Endothelial cell of umbilical vein (primary cell): ENCODE measurements around the gene DGLUCY. TPM values are rescaled to one million over a fixed set of nuclear protein-coding genes. Genes with fewer than 3 reads are reported as not detected.

Source experiments
- BruUV-seq: library from RNA; stranded (reverse); fragments of 400-500 nt; replicated peaks from 2 replicates; lab custom pipeline; 2021; lab: Mats Ljungman, UMichigan
- CTCF ChIA-PET: fragments of 300-600, 350-600 bp; sonication (Branson Sonifier 250); formaldehyde crosslinking; loops from one replicate; lab custom pipeline; 2021; ENCODE audit warnings: antibody characterized with exemption, inconsistent platforms; lab: Charles Lee
- POLR2A ChIA-PET: fragments of 300-600, 350-600 bp; sonication (Branson Sonifier 250); formaldehyde crosslinking; loops from one replicate; lab custom pipeline; 2021; ENCODE audit warnings: antibody characterized with exemption, inconsistent platforms; lab: Charles Lee
- DNase-seq: peaks from one replicate; pipeline ENCODE4 v3.0.0-alpha.2; 2011; ENCODE audit warnings: low read depth, low spot score
- FAIRE-seq: peaks from 2 replicates; lab custom pipeline; 2011; peaks lifted over from hg19 to GRCh38; lab: Jason Lieb, UNC
- H2AFZ ChIP-seq: 2 replicates; pipeline ENCODE4 v1.6.0; 2012; ENCODE audit warnings: low read depth, low read length, control low read depth, inconsistent platforms
- H3K27ac ChIP-seq: 2 replicates; pipeline ENCODE4 v1.5.1; 2011; ENCODE audit warnings: low read depth, mild to moderate bottlenecking, control low read depth, low read length, moderate library complexity; ENCODE audit not compliant: insufficient read depth
- H3K27me3 ChIP-seq, 2 experiments: 2 replicates each; pipeline versions ENCODE4 v1.6.0 to v1.6.1; 2011; ENCODE audit warnings: low read length in 2 of 2, mixed read lengths in 1 of 2; ENCODE audit not compliant: control insufficient read depth in 2 of 2, insufficient read depth in 2 of 2
- H3K36me3 ChIP-seq, 2 experiments: 2 replicates in 1 of 2; 3 replicates in 1 of 2; pipeline ENCODE4 v1.5.1; 2011; ENCODE audit warnings: low read length in 2 of 2, mild to moderate bottlenecking in 1 of 2, moderate library complexity in 1 of 2; ENCODE audit not compliant: control insufficient read depth in 2 of 2, insufficient read depth in 2 of 2; ENCODE audit errors: extremely low read depth in 1 of 2
- H3K4me1 ChIP-seq: 3 replicates; pipeline ENCODE4 v1.5.1; 2011; ENCODE audit warnings: mild to moderate bottlenecking, low read length; ENCODE audit not compliant: control insufficient read depth, insufficient read depth; ENCODE audit errors: extremely low read depth
- H3K4me2 ChIP-seq: 2 replicates; pipeline ENCODE4 v1.6.1; 2011; ENCODE audit warnings: low read length, control low read depth, mixed read lengths; ENCODE audit not compliant: insufficient read depth
- H3K4me3 ChIP-seq, 3 experiments: fragments of 200-600 bp in 1 of 3; sonication (generic), shearing (Covaris generic) in 1 of 3; replicated peaks in 1 of 3; 2 replicates each; pipeline ENCODE4 v1.5.1; 2011 to 2016; ENCODE audit warnings: control low read depth in 3 of 3, low read length in 3 of 3, mild to moderate bottlenecking in 2 of 3, inconsistent platforms in 1 of 3, low read depth in 1 of 3, moderate library complexity in 1 of 3; ENCODE audit not compliant: insufficient read depth in 1 of 3
- H3K79me2 ChIP-seq: 2 replicates; pipeline ENCODE4 v1.6.0; 2012; ENCODE audit warnings: low read length, inconsistent platforms; ENCODE audit not compliant: control insufficient read depth, insufficient read depth
- H3K9ac ChIP-seq: replicated peaks from 2 replicates; pipeline ENCODE3; 2011; ENCODE audit warnings: low read length, control low read depth; ENCODE audit not compliant: insufficient read depth; ENCODE audit errors: extremely low read depth
- H3K9me1 ChIP-seq: replicated peaks from 3 replicates; pipeline ENCODE4 v1.6.0; 2011; ENCODE audit warnings: mild to moderate bottlenecking, low read length; ENCODE audit not compliant: control insufficient read depth, insufficient read depth; ENCODE audit errors: extremely low read depth
- H3K9me3 ChIP-seq: replicated peaks from 2 replicates; pipeline ENCODE4 v1.5.1; 2012; ENCODE audit warnings: low read length, inconsistent platforms; ENCODE audit not compliant: control insufficient read depth, insufficient read depth
- H4K20me1 ChIP-seq: replicated peaks from 2 replicates; pipeline ENCODE3; 2011; ENCODE audit warnings: mild to moderate bottlenecking, low read length; ENCODE audit not compliant: control insufficient read depth, insufficient read depth; ENCODE audit errors: extremely low read depth
- CTCF ChIP-seq, 2 donors: IDR thresholded peaks; 1 replicate in 1 of 2; 2 replicates in 1 of 2; pipeline ENCODE4 v1.5.1; 2011; ENCODE audit warnings: low read length in 2 of 2, mild to moderate bottlenecking in 2 of 2, moderate library complexity in 2 of 2, control low read depth in 1 of 2, inconsistent platforms in 1 of 2, low read depth in 1 of 2; ENCODE audit not compliant: insufficient read depth in 1 of 2; ENCODE audit errors: extremely low read depth in 1 of 2
- EZH2 ChIP-seq: IDR thresholded peaks from 2 replicates; pipeline ENCODE4 v1.6.1; 2012; ENCODE audit warnings: borderline replicate concordance, low read depth, mild to moderate bottlenecking, moderate library complexity, low read length, inconsistent platforms; ENCODE audit not compliant: severe bottlenecking
- FOS ChIP-seq: IDR thresholded peaks from 2 replicates; pipeline ENCODE4 v1.6.1; 2011; ENCODE audit warnings: mild to moderate bottlenecking, low read length, moderate library complexity, borderline replicate concordance; ENCODE audit not compliant: insufficient read depth
- GATA2 ChIP-seq: IDR thresholded peaks from 2 replicates; pipeline ENCODE4 v1.7.0; 2011; ENCODE audit warnings: low read depth, mild to moderate bottlenecking, moderate library complexity, mixed read lengths, low read length; ENCODE audit not compliant: insufficient read length, insufficient read depth
- JUN ChIP-seq: IDR thresholded peaks from 2 replicates; pipeline ENCODE4 v1.6.1; 2011; ENCODE audit warnings: borderline replicate concordance, low read depth; ENCODE audit not compliant: insufficient read length, insufficient read depth
- MAX ChIP-seq: IDR thresholded peaks from 2 replicates; pipeline ENCODE4 v1.6.1; 2011; ENCODE audit not compliant: insufficient read depth, insufficient read length
- MYC ChIP-seq: IDR thresholded peaks from one replicate; pipeline ENCODE4 v1.6.1; 2011; ENCODE audit warnings: mild to moderate bottlenecking, low read depth, low read length
- POLR2A ChIP-seq: IDR thresholded peaks from 2 replicates; pipeline ENCODE4 v1.6.1; 2012; ENCODE audit warnings: low read depth, mild to moderate bottlenecking, control low read depth, low read length
- POLR2AphosphoS5 ChIP-seq: IDR thresholded peaks from 2 replicates; pipeline ENCODE4 v1.6.1; 2012; ENCODE audit warnings: low read depth, mild to moderate bottlenecking, control low read depth, low read length, moderate library complexity; ENCODE audit not compliant: insufficient read depth
- dilution Hi-C: fragments of 300-500 bp; cut with MboI; formaldehyde crosslinking; loops from one replicate; pipeline ENCODE4 v1.15.0; 2019; ENCODE audit warnings: low sequenced_read_pairs; ENCODE audit not compliant: extremely low pct_ligation_motif_present
- intact Hi-C: fragments of 100-400 bp; cut with micrococcal nuclease; formaldehyde crosslinking; loops from one replicate; pipeline ENCODE4 v1.10.0; 2022
- polyA plus RNA-seq, 4 experiments: library from polyadenylated mRNA; depleted of rRNA in 3 of 4; stranded (reverse) in 3 of 4; unstranded in 1 of 4; fragments of >200 nt; gene quantifications; 2 replicates each; pipeline versions ENCODE4 v1.2.1 to v1.2.3, GENCODE V29; 2011 to 2012; ENCODE audit warnings: missing spikeins in 1 of 4
- total RNA-seq: library from RNA; stranded (reverse); gene quantifications from 2 replicates; pipeline ENCODE4 v1.2.3, GENCODE V29; 2021

Gene DGLUCY
- total and polyA plus RNA-seq, 2 donors (not counting 3 experiments of a cell fraction or from before 2014, with no cell fraction given), result 40.9 to 65.6 TPM

- dilution Hi-C loops, result no loop called here
- intact Hi-C loops, result loop anchor here (2.0 kb wide), 1 partner anchor 65 kb away; no protein-coding TSS in a partner anchor
Observed at GRCh38 chr14:91241863-91242262, 128.0 kb downstream of the DGLUCY start.

More at GRCh38 chr14:91241863-91242262, 128.0 kb downstream of the DGLUCY start:
- no peaks in the 10 kb centered on the region for H3K79me2 ChIP-seq
- no peaks in the 10 kb centered on the region for H4K20me1 ChIP-seq
- POLR2A ChIA-PET, result interaction anchor here (0.6 kb wide), 1 partner anchor 11 kb away, joined by 4 read pairs; no protein-coding TSS in a partner anchor
- H3K27me3 ChIP-seq, result no peaks in the 10 kb centered on the region
- DNase-seq, result no peak
- no peaks in the 10 kb centered on the region for H3K36me3 ChIP-seq
- no peak for FAIRE-seq
- no peak for TF ChIP-seq MYC
- TF ChIP-seq POLR2A, result no peak
- TF ChIP-seq EZH2, result no peak
- no peak for TF ChIP-seq POLR2AphosphoS5
- no peak for TF ChIP-seq FOS
- TF ChIP-seq CTCF (IDR thresholded peaks at IDR 0.05; ENCODE audit: extremely low read depth in 1 of 2, insufficient read depth in 1 of 2, low read depth in 1 of 2, low read length in 2 of 2), result no peak
- TF ChIP-seq MAX, result no peak
- no peak for TF ChIP-seq JUN
- TF ChIP-seq GATA2, result no peak
- no peak overlapping the region for H3K9ac ChIP-seq
- H2AFZ ChIP-seq, result no peak overlapping the region
- no peaks in the 10 kb centered on the region for H3K9me1 ChIP-seq
- H3K4me2 ChIP-seq, result no peak overlapping the region
- no peak overlapping the region for H3K27ac ChIP-seq
- H3K9me3 ChIP-seq, result no peaks in the 10 kb centered on the region
- H3K4me3 ChIP-seq, result no peak overlapping the region
- peaks cover 19% of the 10 kb centered on the region for H3K4me1 ChIP-seq
- CTCF ChIA-PET, result interaction anchor here (1.5 to 2.4 kb wide), 2 partner anchors 12 to 16 kb away, joined by 5 to 11 read pairs; no protein-coding TSS in a partner anchor
- no TSS peak for BruUV-seq
